K562 (cell line): ENCODE results near the gene FAM222A. TPM values are rescaled to one million over a fixed set of nuclear protein-coding genes. Genes with fewer than 3 reads are reported as not detected.

Experiments
- ATAC-seq: fragments of 200-7000 bp; cut with Tn5 transposase; 3 replicates; pipeline ENCODE4 v1.9.1; 2020; ENCODE audit warnings: moderate library complexity
- BruUV-seq: library from RNA; stranded (reverse); fragments of 400-500 nt; replicated peaks from 2 replicates; lab custom pipeline; 2021; lab: Mats Ljungman, UMichigan
- CTCF ChIA-PET: fragments of 300-600 bp; formaldehyde crosslinking; extraction: SDS; loops from one replicate; lab custom pipeline; 2021; ENCODE audit warnings: low intra/inter-chr PET ratio; lab: Yijun Ruan, JAX
- POLR2A ChIA-PET: fragments of 300-600, 350-650 bp; sonication (Branson Sonifier 250); formaldehyde crosslinking; extraction: SDS; loops from one replicate; lab custom pipeline; 2021; ENCODE audit warnings: antibody characterized with exemption, inconsistent platforms; lab: Yijun Ruan, JAX
- DNase-seq, 4 experiments: peaks; one replicate each; pipeline versions ENCODE4 v3.0.0 to v3.0.0-alpha.2; 2011 to 2018; ENCODE audit warnings: low spot score in 3 of 4, mixed read lengths in 3 of 4; ENCODE audit errors: extremely low read depth in 1 of 4
- FAIRE-seq: peaks from 2 replicates; lab custom pipeline; 2011; peaks lifted over from hg19 to GRCh38; lab: Jason Lieb, UNC
- H2AFZ ChIP-seq: 2 replicates; pipeline ENCODE4 v1.6.0; 2011; ENCODE audit warnings: low read depth, low read length, control low read depth, inconsistent platforms
- H3K27ac ChIP-seq: fragments of 200-600 bp; 3 replicates; pipeline ENCODE4 v1.8.0; 2011; ENCODE audit warnings: low read depth, mild to moderate bottlenecking, control low read depth, inconsistent platforms, low read length, moderate library complexity, mixed read lengths; ENCODE audit errors: extremely low read depth
- H3K27me3 ChIP-seq, 2 experiments: fragments of 300-600 bp in 1 of 2; 2 replicates in 1 of 2; 3 replicates in 1 of 2; pipeline versions ENCODE4 v1.6.0 to v1.8.0; 2011; ENCODE audit warnings: inconsistent platforms in 2 of 2, low read length in 2 of 2, mild to moderate bottlenecking in 1 of 2, mixed read lengths in 1 of 2, moderate library complexity in 1 of 2; ENCODE audit not compliant: control insufficient read depth in 2 of 2, insufficient read depth in 2 of 2
- H3K36me3 ChIP-seq: fragments of 300-600 bp; 3 replicates; pipeline ENCODE4 v1.8.0; 2011; ENCODE audit warnings: mild to moderate bottlenecking, low read length, inconsistent platforms; ENCODE audit not compliant: control insufficient read depth, insufficient read depth
- H3K4me1 ChIP-seq, 2 experiments: fragments of 200-600 bp in 1 of 2; replicated peaks in 1 of 2; 2 replicates in 1 of 2; 3 replicates in 1 of 2; pipeline versions ENCODE4 v1.5.1 to v1.8.0; 2011; ENCODE audit warnings: inconsistent platforms in 2 of 2, low read length in 2 of 2, mild to moderate bottlenecking in 1 of 2, mixed read lengths in 1 of 2, moderate library complexity in 1 of 2; ENCODE audit not compliant: control insufficient read depth in 2 of 2, insufficient read depth in 2 of 2
- H3K4me2 ChIP-seq: 2 replicates; pipeline ENCODE4 v1.6.1; 2011; ENCODE audit warnings: low read length, control low read depth, inconsistent platforms, mixed read lengths; ENCODE audit not compliant: insufficient read depth
- H3K4me3 ChIP-seq: fragments of 200-600 bp; sonication (generic), shearing (Covaris generic); 2 replicates; pipeline ENCODE4 v1.5.1; 2016; ENCODE audit warnings: control low read depth, inconsistent platforms
- H3K79me2 ChIP-seq: fragments of 200-600 bp; 3 replicates; pipeline ENCODE4 v1.8.0; 2011; ENCODE audit warnings: low read length, inconsistent platforms; ENCODE audit not compliant: control insufficient read depth, insufficient read depth
- H3K9ac ChIP-seq, 2 experiments: 2 replicates each; pipeline versions ENCODE4 v1.6.0 to v1.6.1; 2011; ENCODE audit warnings: low read depth in 2 of 2, low read length in 2 of 2, control low read depth in 1 of 2, inconsistent platforms in 1 of 2, mild to moderate bottlenecking in 1 of 2, mixed read lengths in 1 of 2; ENCODE audit not compliant: insufficient read depth in 1 of 2
- H3K9me1 ChIP-seq: one replicate; pipeline ENCODE4 v1.6.0; 2011; ENCODE audit warnings: inconsistent platforms, mild to moderate bottlenecking, low read length, moderate library complexity; ENCODE audit not compliant: control insufficient read depth, insufficient read depth
- H3K9me3 ChIP-seq: replicated peaks from 2 replicates; pipeline ENCODE4 v1.5.1; 2011; ENCODE audit warnings: low read depth, low read length, inconsistent platforms; ENCODE audit not compliant: control insufficient read depth, insufficient read depth
- H4K20me1 ChIP-seq: replicated peaks from 2 replicates; pipeline ENCODE4 v1.6.1; 2011; ENCODE audit warnings: low read length, inconsistent platforms, mixed read lengths; ENCODE audit not compliant: control insufficient read depth, insufficient read depth
- BCOR ChIP-seq: fragments of 450-650 bp; IDR thresholded peaks from 2 replicates; pipeline ENCODE4 v1.6.1; 2016
- FOXJ3 ChIP-seq: sonication (generic); formaldehyde crosslinking; IDR thresholded peaks from 2 replicates; pipeline ENCODE4 v1.4.0; 2020; ENCODE audit warnings: mild to moderate bottlenecking, missing genetic modification reagents
- SMARCA5 ChIP-seq: fragments of 450-650 bp; IDR thresholded peaks from 2 replicates; pipeline ENCODE4 v1.6.1; 2016
- SP1 ChIP-seq: sonication (generic); formaldehyde crosslinking; IDR thresholded peaks from 2 replicates; pipeline ENCODE4 v1.8.1; 2022; ENCODE audit warnings: mild to moderate bottlenecking, missing genetic modification reagents
- SREBF1 ChIP-seq: fragments of 150-350 bp; IDR thresholded peaks from 2 replicates; pipeline ENCODE4 v1.6.1; 2014; ENCODE audit warnings: antibody characterized with exemption, low read depth, low read length, borderline replicate concordance
- ZFP36 ChIP-seq: fragments of 150-350 bp; IDR thresholded peaks from 2 replicates; pipeline ENCODE4 v1.6.1; 2018; ENCODE audit warnings: low read length, low read depth; ENCODE audit not compliant: partially characterized antibody
- ZNF436 ChIP-seq: fragments of 250-450, 450-650 bp; sonication (Bioruptor Pico); formaldehyde crosslinking; IDR thresholded peaks from 2 replicates; pipeline ENCODE4 v1.7.0; 2020; ENCODE audit warnings: mild to moderate bottlenecking
- ZNF639 ChIP-seq, 2 experiments: fragments of 200-800 bp in 1 of 2; sonication (Bioruptor generic) in 1 of 2; sonication (generic) in 1 of 2; formaldehyde crosslinking in 1 of 2; IDR thresholded peaks in 1 of 2; conservative IDR thresholded peaks in 1 of 2; 2 replicates each; pipeline versions ENCODE4 v1.5.0 to v1.6.1; 2016 to 2020; ENCODE audit warnings: missing compliant biosample characterization in 1 of 2, missing genetic modification characterization in 1 of 2, missing genetic modification reagents in 1 of 2
- WGBS: fragments of 100-300 bp; shearing (Covaris generic); methylation state at CpG from one replicate; pipeline ENCODE4 v1.1.6; 2016; ENCODE audit warnings: low coverage, mixed read lengths; ENCODE audit not compliant: insufficient coverage; ENCODE audit errors: missing lambda C conversion rate; 5-methylcytosine and 5-hydroxymethylcytosine counted together
- in situ Hi-C: fragments of 300-500 bp; cut with MboI; formaldehyde crosslinking; loops from 4 replicates; pipeline ENCODE4 v1.15.0; 2018; ENCODE audit warnings: inconsistent platforms, mixed read lengths
- intact Hi-C: fragments of 100-400 bp; cut with micrococcal nuclease; formaldehyde crosslinking; loops from 2 replicates; pipeline ENCODE4 v1.14.2; 2022
- polyA plus RNA-seq, 8 experiments: library from polyadenylated mRNA; depleted of rRNA in 4 of 8; stranded (reverse) in 5 of 8; unstranded in 3 of 8; fragments of >200 nt; fragmentation: Nextera tagmentation in 2 of 8; fragmentation: Illumina TruSeq in 1 of 8; extraction: Ambion mirVana in 2 of 8; extraction: Trizol in 1 of 8; gene quantifications; 2 replicates each; pipeline versions ENCODE4 v1.2.1 to v1.2.3, GENCODE V29; 2011 to 2014; ENCODE audit warnings: inconsistent platforms in 1 of 8, missing spikeins in 1 of 8
- total RNA-seq, 7 experiments: library from RNA; depleted of rRNA in 6 of 7; stranded (reverse); fragments of >200 nt in 6 of 7; fragmentation: Illumina TruSeq in 2 of 7; extraction: Trizol in 2 of 7; gene quantifications; 2 replicates each; pipeline versions ENCODE4 v1.2.1 to v1.2.3, GENCODE V29; 2011 to 2021; ENCODE audit warnings: low replicate concordance in 1 of 7
- TF ChIP-seq, protein P1 (sequence below): sonication (generic); formaldehyde crosslinking; IDR thresholded peaks from 2 replicates; pipeline ENCODE4 v1.8.0; 2022; ENCODE audit warnings: missing genetic modification reagents, mild to moderate bottlenecking, borderline replicate concordance
- TF ChIP-seq, protein P2 (sequence below): fragments of 250-450 bp; sonication (Bioruptor Pico); IDR thresholded peaks from 2 replicates; pipeline ENCODE4 v1.8.0; 2021; ENCODE audit warnings: moderate library complexity, mild to moderate bottlenecking, inconsistent platforms

Gene FAM222A
- total and polyA plus RNA-seq, 9 of the 15 experiments (the other 6 are each of a cell fraction or from before 2014, with no cell fraction given) = 0.03 to 0.36 (median 0.12) TPM; not detected in 1

- no peak overlapping the region for H3K9ac ChIP-seq
- no peak for ATAC-seq
- FAIRE-seq = no peak
- no peak overlapping the region for H3K4me3 ChIP-seq
- H3K27ac ChIP-seq = no peak overlapping the region
- POLR2A ChIA-PET = interaction anchor here (0.7 to 1.0 kb wide), 2 partner anchors 119 to 1929 kb away, joined by 3 read pairs; no protein-coding TSS in a partner anchor
- no peaks in the 10 kb centered on the region; a peak in 1 of 5 replicates for H3K4me1 ChIP-seq
- H3K36me3 ChIP-seq = no peaks in the 10 kb centered on the region
- H2AFZ ChIP-seq = no peak overlapping the region
- no peaks in the 10 kb centered on the region for H3K9me1 ChIP-seq
- TF ChIP-seq, protein P1, sequence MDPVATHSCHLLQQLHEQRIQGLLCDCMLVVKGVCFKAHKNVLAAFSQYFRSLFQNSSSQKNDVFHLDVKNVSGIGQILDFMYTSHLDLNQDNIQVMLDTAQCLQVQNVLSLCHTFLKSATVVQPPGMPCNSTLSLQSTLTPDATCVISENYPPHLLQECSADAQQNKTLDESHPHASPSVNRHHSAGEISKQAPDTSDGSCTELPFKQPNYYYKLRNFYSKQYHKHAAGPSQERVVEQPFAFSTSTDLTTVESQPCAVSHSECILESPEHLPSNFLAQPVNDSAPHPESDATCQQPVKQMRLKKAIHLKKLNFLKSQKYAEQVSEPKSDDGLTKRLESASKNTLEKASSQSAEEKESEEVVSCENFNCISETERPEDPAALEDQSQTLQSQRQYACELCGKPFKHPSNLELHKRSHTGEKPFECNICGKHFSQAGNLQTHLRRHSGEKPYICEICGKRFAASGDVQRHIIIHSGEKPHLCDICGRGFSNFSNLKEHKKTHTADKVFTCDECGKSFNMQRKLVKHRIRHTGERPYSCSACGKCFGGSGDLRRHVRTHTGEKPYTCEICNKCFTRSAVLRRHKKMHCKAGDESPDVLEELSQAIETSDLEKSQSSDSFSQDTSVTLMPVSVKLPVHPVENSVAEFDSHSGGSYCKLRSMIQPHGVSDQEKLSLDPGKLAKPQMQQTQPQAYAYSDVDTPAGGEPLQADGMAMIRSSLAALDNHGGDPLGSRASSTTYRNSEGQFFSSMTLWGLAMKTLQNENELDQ (CRISPR knock-in tag) = no peak
- TF ChIP-seq ZFP36 (peak; percentile 98), ZNF436 (CRISPR knock-in tag) (peak; percentile 55; the same call in 1 of the 2 replicates), SREBF1 (no peak), ZNF639 (CRISPR knock-in tag; conservative IDR thresholded peaks at IDR 0.05 in 1 of 2, IDR thresholded peaks at IDR 0.05 in 1 of 2) (no peak), SMARCA5 (peak; percentile 41; the same call in 1 of the 2 replicates), SP1 (CRISPR knock-in tag) (no peak), FOXJ3 (CRISPR knock-in tag) (no peak), BCOR (peak; percentile 43; the same call in 1 of the 2 replicates)
- TF ChIP-seq, protein P2, sequence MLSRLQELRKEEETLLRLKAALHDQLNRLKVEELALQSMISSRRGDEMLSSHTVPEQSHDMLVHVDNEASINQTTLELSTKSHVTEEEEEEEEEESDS (CRISPR knock-in tag) = no peak
- TF ChIP-seq, all 486 proteins: peak for 4
- Histone ChIP-seq H3K79me2 (no peaks in the 10 kb centered on the region), H4K20me1 (no peaks in the 10 kb centered on the region), H3K27me3 (peaks cover 0 to 10% of the 10 kb centered on the region in 2 experiments; a peak in 2 of 5 replicates), H3K9me3 (no peaks in the 10 kb centered on the region), H3K4me2 (no peak overlapping the region)
- in situ Hi-C loops (no loop called here), intact Hi-C loops (no loop called here)
- CTCF ChIA-PET = no interaction called here
- WGBS = 7% methylated on average over 9 of the region's 10 CpGs
- no peak for DNase-seq
- no TSS peak for BruUV-seq
Measured at GRCh38 chr12:109810954-109811623, 97.5 kb downstream of the FAM222A start.
